GM23248 (cell line): ENCODE results near the gene STAMBP.

Source experiments
- EZH2 ChIP-seq: fragments of 200-600 bp; sonication (generic); IDR thresholded peaks from 2 replicates; pipeline ENCODE4 v1.6.1; 2018; ENCODE audit warnings: antibody characterized with exemption, mild to moderate bottlenecking; ENCODE audit not compliant: insufficient read depth, poor library complexity, severe bottlenecking
- EZH2phosphoT487 ChIP-seq: fragments of 200-600 bp; sonication (generic); IDR thresholded peaks from 2 replicates; pipeline ENCODE4 v1.6.1; 2018; ENCODE audit warnings: antibody characterized with exemption, moderate library complexity, mild to moderate bottlenecking, low read depth; ENCODE audit not compliant: insufficient read depth

- TF ChIP-seq EZH2, result no peak
- no peak for TF ChIP-seq EZH2phosphoT487
Measured at GRCh38 chr2:73862987-73863386, 34.2 kb downstream of the STAMBP start.
